Measurements from ENCODE around the gene DLG2. TPM values are rescaled to one million over a fixed set of nuclear protein-coding genes. Genes with fewer than 3 reads are reported as not detected.
A peak's percentile ranks its signal among the peaks of the same experiment; 100 is the strongest.

The DLG2 gene
- total RNA-seq, 1 experiment from 2014 or later: 2.7 TPM

GRCh38 chr11:85652786-85653447 lies 25.8 kb upstream of the DLG2 start:
- H3K9ac ChIP-seq (ENCODE audit: low read length): no peak overlapping the region
- no peaks in the 10 kb centered on the region for H3K9me2 ChIP-seq (replicated peaks; ENCODE audit: insufficient read depth, low read length)
- no peak overlapping the region for H3K4me2 ChIP-seq (ENCODE audit: low read depth, low read length, poor library complexity, severe bottlenecking)
- no peak for DNase-seq
- H3K36me3 ChIP-seq (ENCODE audit: insufficient read depth, low read length): peaks cover 37% of the 10 kb centered on the region
- H3K4me3 ChIP-seq (ENCODE audit: low read length): no peak overlapping the region
- no peak overlapping the region for H2AFZ ChIP-seq (ENCODE audit: low read length)
- H3K27ac ChIP-seq (ENCODE audit: low read length): peak overlapping the region; percentile 15; the same call in 1 of the 2 replicates
- H4K20me1 ChIP-seq (ENCODE audit: insufficient read depth, low read depth, low read length): no peaks in the 10 kb centered on the region
- H3K4me1 ChIP-seq (ENCODE audit: low read length): peaks cover 36% of the 10 kb centered on the region
- no peaks in the 10 kb centered on the region for H3K9me3 ChIP-seq (ENCODE audit: low read length)
- H3K79me2 ChIP-seq (ENCODE audit: low read length): peaks cover 67% of the 10 kb centered on the region
- H3K27me3 ChIP-seq (ENCODE audit: low read length): no peaks in the 10 kb centered on the region

- Histone ChIP-seq H3K4me1 (ENCODE audit: low read length) (peaks cover 38% of the 10 kb centered on the region), H2AFZ (ENCODE audit: low read length) (no peak overlapping the region), H4K20me1 (ENCODE audit: insufficient read depth, low read depth, low read length) (no peaks in the 10 kb centered on the region), H3K27ac (ENCODE audit: low read length) (no peak overlapping the region), H3K36me3 (ENCODE audit: insufficient read depth, low read length) (peaks cover 19% of the 10 kb centered on the region), H3K4me3 (ENCODE audit: low read length) (no peak overlapping the region), H3K79me2 (ENCODE audit: low read length) (peaks cover 49% of the 10 kb centered on the region), H3K9me3 (ENCODE audit: low read length) (no peaks in the 10 kb centered on the region), H3K9ac (ENCODE audit: low read length) (no peak overlapping the region), H3K27me3 (ENCODE audit: low read length) (no peaks in the 10 kb centered on the region), H3K4me2 (ENCODE audit: low read depth, low read length, poor library complexity, severe bottlenecking) (no peak overlapping the region), H3K9me2 (replicated peaks; ENCODE audit: insufficient read depth, low read length) (no peaks in the 10 kb centered on the region)
- DNase-seq: no peak
Observed at GRCh38 chr11:85651118-85651517, 24.0 kb upstream of the DLG2 start.

GRCh38 chr11:85647604-85648299 lies 20.6 kb upstream of the DLG2 start, which contains the start of gene TMEM126A:
TMEM126A (plus strand) TSS chr11:85647967; CDS start chr11:85650256, 2,289 bp downstream.
- peak within 1 kb of the TSS; percentile 74 for H3K9ac ChIP-seq (ENCODE audit: low read length)
- no peaks in the 10 kb centered on the region for H3K9me3 ChIP-seq (ENCODE audit: low read length)
- no peaks in the 10 kb centered on the region for H4K20me1 ChIP-seq (ENCODE audit: insufficient read depth, low read depth, low read length)
- peaks cover 42% of the 10 kb centered on the region for H3K4me1 ChIP-seq (ENCODE audit: low read length)
- no peaks in the 10 kb centered on the region for H3K9me2 ChIP-seq (replicated peaks; ENCODE audit: insufficient read depth, low read length)
- peaks cover 26% of the 10 kb centered on the region for H3K79me2 ChIP-seq (ENCODE audit: low read length)
- peak within 1 kb of the TSS; percentile 72 for H3K4me3 ChIP-seq (ENCODE audit: low read length)
- DNase-seq: peak; percentile 100
- H3K27ac ChIP-seq (ENCODE audit: low read length): peak within 1 kb of the TSS; percentile 79
- peak within 1 kb of the TSS; percentile 89 for H3K4me2 ChIP-seq (ENCODE audit: low read depth, low read length, poor library complexity, severe bottlenecking)
- no peaks in the 10 kb centered on the region for H3K36me3 ChIP-seq (ENCODE audit: insufficient read depth, low read length)
- no peaks in the 10 kb centered on the region for H3K27me3 ChIP-seq (ENCODE audit: low read length)
- H2AFZ ChIP-seq (ENCODE audit: low read length): peak within 1 kb of the TSS; percentile 31

- Histone ChIP-seq H3K4me3 (ENCODE audit: low read length) (peak overlapping the region; percentile 72), H3K9me3 (ENCODE audit: low read length) (no peaks in the 10 kb centered on the region), H3K79me2 (ENCODE audit: low read length) (peaks cover 26% of the 10 kb centered on the region), H4K20me1 (ENCODE audit: insufficient read depth, low read depth, low read length) (no peaks in the 10 kb centered on the region), H3K4me1 (ENCODE audit: low read length) (peaks cover 42% of the 10 kb centered on the region), H3K4me2 (ENCODE audit: low read depth, low read length, poor library complexity, severe bottlenecking) (peak overlapping the region; percentile 89), H3K27ac (ENCODE audit: low read length) (peak overlapping the region; percentile 59), H2AFZ (ENCODE audit: low read length) (peak overlapping the region; percentile 31; the same call in 1 of the 2 replicates), H3K9me2 (replicated peaks; ENCODE audit: insufficient read depth, low read length) (no peaks in the 10 kb centered on the region), H3K36me3 (ENCODE audit: insufficient read depth, low read length) (no peaks in the 10 kb centered on the region), H3K9ac (ENCODE audit: low read length) (peak overlapping the region; percentile 74), H3K27me3 (ENCODE audit: low read length) (no peaks in the 10 kb centered on the region)
- peak; percentile 74 for DNase-seq
Observed at GRCh38 chr11:85647078-85647477, 19.9 kb upstream of the DLG2 start.

GRCh38 chr11:85643191-85643614 lies 16.1 kb upstream of the DLG2 start:
- Histone ChIP-seq H3K4me2 (ENCODE audit: low read depth, low read length, poor library complexity, severe bottlenecking) (no peak overlapping the region), H2AFZ (ENCODE audit: low read length) (no peak overlapping the region), H3K79me2 (ENCODE audit: low read length) (no peaks in the 10 kb centered on the region), H3K27ac (ENCODE audit: low read length) (no peak overlapping the region), H3K4me3 (ENCODE audit: low read length) (no peak overlapping the region), H4K20me1 (ENCODE audit: insufficient read depth, low read depth, low read length) (no peaks in the 10 kb centered on the region), H3K4me1 (ENCODE audit: low read length) (peaks cover 16% of the 10 kb centered on the region), H3K9me2 (replicated peaks; ENCODE audit: insufficient read depth, low read length) (no peaks in the 10 kb centered on the region), H3K36me3 (ENCODE audit: insufficient read depth, low read length) (peaks cover 8% of the 10 kb centered on the region; the same call in 1 of the 2 replicates), H3K9ac (ENCODE audit: low read length) (no peak overlapping the region), H3K27me3 (ENCODE audit: low read length) (no peaks in the 10 kb centered on the region), H3K9me3 (ENCODE audit: low read length) (no peaks in the 10 kb centered on the region)
- no peak for DNase-seq

GRCh38 chr11:85634747-85635146 lies 7.6 kb upstream of the DLG2 start:
- no peak overlapping the region for H3K27ac ChIP-seq (ENCODE audit: low read length)
- H4K20me1 ChIP-seq (ENCODE audit: insufficient read depth, low read depth, low read length): peaks cover 4% of the 10 kb centered on the region; the same call in 1 of the 2 replicates

GRCh38 chr11:85628771-85629341 lies 1.7 kb upstream of the DLG2 start:
- Histone ChIP-seq H3K36me3 (ENCODE audit: insufficient read depth, low read length) (peaks cover 26% of the 10 kb centered on the region), H3K27ac (ENCODE audit: low read length) (no peak overlapping the region), H3K9me3 (ENCODE audit: low read length) (no peaks in the 10 kb centered on the region), H3K27me3 (ENCODE audit: low read length) (no peaks in the 10 kb centered on the region), H3K79me2 (ENCODE audit: low read length) (peaks cover 42% of the 10 kb centered on the region), H4K20me1 (ENCODE audit: insufficient read depth, low read depth, low read length) (peaks cover 2% of the 10 kb centered on the region; the same call in 1 of the 2 replicates), H3K9ac (ENCODE audit: low read length) (peak overlapping the region; percentile 76), H3K4me1 (ENCODE audit: low read length) (peaks cover 26% of the 10 kb centered on the region), H3K9me2 (replicated peaks; ENCODE audit: insufficient read depth, low read length) (no peaks in the 10 kb centered on the region), H2AFZ (ENCODE audit: low read length) (peak overlapping the region; percentile 60), H3K4me2 (ENCODE audit: low read depth, low read length, poor library complexity, severe bottlenecking) (peak overlapping the region; percentile 94), H3K4me3 (ENCODE audit: low read length) (peak overlapping the region; percentile 75)
- peak; percentile 73 for DNase-seq

More at GRCh38 chr11:85634747-85635146, 7.6 kb upstream of the DLG2 start:
- Histone ChIP-seq H3K9me3 (ENCODE audit: low read length) (no peaks in the 10 kb centered on the region), H3K9me2 (replicated peaks; ENCODE audit: insufficient read depth, low read length) (no peaks in the 10 kb centered on the region), H3K27me3 (ENCODE audit: low read length) (no peaks in the 10 kb centered on the region), H3K4me1 (ENCODE audit: low read length) (peaks cover 7% of the 10 kb centered on the region), H2AFZ (ENCODE audit: low read length) (no peak overlapping the region), H3K9ac (ENCODE audit: low read length) (no peak overlapping the region), H3K4me2 (ENCODE audit: low read depth, low read length, poor library complexity, severe bottlenecking) (no peak overlapping the region), H3K4me3 (ENCODE audit: low read length) (no peak overlapping the region), H3K36me3 (ENCODE audit: insufficient read depth, low read length) (peaks cover 69% of the 10 kb centered on the region), H3K79me2 (ENCODE audit: low read length) (peaks cover 31% of the 10 kb centered on the region)
- DNase-seq: no peak

Data from Karpas-422 (cell line).